Measurements from ENCODE around the gene CDKN2C.
"Not testable (repeated sequence)": the region's sequence is repeated elsewhere in the genome, so short reads cannot be mapped to it uniquely, and the experiment has no call there.

The CDKN2C gene

GRCh38 chr1:50989694-50990093 lies 19.6 kb downstream of the CDKN2C start:
- H3K27ac ChIP-seq (ENCODE audit: low read depth, low read length) = peak overlapping the region; percentile 73

GRCh38 chr1:50992532-50993318 lies 22.7 kb downstream of the CDKN2C start:
- H3K4me3 ChIP-seq (ENCODE audit: low read depth in 1 of 5, low read length in 5 of 5) = no peak overlapping the region
- no peaks in the 10 kb centered on the region for H3K27me3 ChIP-seq (ENCODE audit: control insufficient read depth in 5 of 5, insufficient read depth in 4 of 5, low read length in 5 of 5)
- no peak overlapping the region for H3K9ac ChIP-seq (ENCODE audit: low read length in 5 of 5)
- no peak overlapping the region for H3K27ac ChIP-seq (ENCODE audit: low read depth, low read length)
- H3K4me1 ChIP-seq (ENCODE audit: control insufficient read depth in 5 of 5, insufficient read depth in 5 of 5, low read length in 5 of 5) = peaks cover 0 to 19% (median 0%) of the 10 kb centered on the region in 5 donors
- H3K9me3 ChIP-seq (ENCODE audit: control insufficient read depth in 5 of 5, low read length in 5 of 5) = no peaks in the 10 kb centered on the region
- H3K36me3 ChIP-seq (ENCODE audit: control insufficient read depth in 5 of 5, insufficient read depth in 5 of 5, low read length in 5 of 5) = no peaks in the 10 kb centered on the region

More at GRCh38 chr1:50989694-50990093, 19.6 kb downstream of the CDKN2C start:
- Histone ChIP-seq H3K9me3 (ENCODE audit: control insufficient read depth in 5 of 5, low read length in 5 of 5) (no peaks in the 10 kb centered on the region), H3K4me1 (ENCODE audit: control insufficient read depth in 5 of 5, insufficient read depth in 5 of 5, low read length in 5 of 5) (peaks cover 0 to 21% (median 3%) of the 10 kb centered on the region in 5 donors), H3K27me3 (ENCODE audit: control insufficient read depth in 5 of 5, insufficient read depth in 4 of 5, low read length in 5 of 5) (no peaks in the 10 kb centered on the region), H3K36me3 (ENCODE audit: control insufficient read depth in 5 of 5, insufficient read depth in 5 of 5, low read length in 5 of 5) (no peaks in the 10 kb centered on the region), H3K4me3 (ENCODE audit: low read depth in 1 of 5, low read length in 5 of 5) (no peak overlapping the region), H3K9ac (ENCODE audit: low read length in 5 of 5) (peak overlapping the region in 2 of 5 donors; percentile 35 to 54)

GRCh38 chr1:50993645-50994044 lies 23.6 kb downstream of the CDKN2C start:
- Histone ChIP-seq H3K27me3 (ENCODE audit: control insufficient read depth in 5 of 5, insufficient read depth in 4 of 5, low read length in 5 of 5) (no peaks in the 10 kb centered on the region), H3K4me3 (ENCODE audit: low read depth in 1 of 5, low read length in 5 of 5) (no peak overlapping the region), H3K27ac (ENCODE audit: low read depth, low read length) (no peak overlapping the region), H3K4me1 (ENCODE audit: control insufficient read depth in 5 of 5, insufficient read depth in 5 of 5, low read length in 5 of 5) (peaks cover 0 to 19% (median 0%) of the 10 kb centered on the region in 5 donors), H3K36me3 (ENCODE audit: control insufficient read depth in 5 of 5, insufficient read depth in 5 of 5, low read length in 5 of 5) (no peaks in the 10 kb centered on the region), H3K9me3 (ENCODE audit: control insufficient read depth in 5 of 5, low read length in 5 of 5) (no peaks in the 10 kb centered on the region), H3K9ac (ENCODE audit: low read length in 5 of 5) (no peak overlapping the region)

- no peak overlapping the region for H3K4me3 ChIP-seq (ENCODE audit: low read depth in 1 of 5, low read length in 5 of 5)
- H3K27me3 ChIP-seq (ENCODE audit: control insufficient read depth in 5 of 5, insufficient read depth in 4 of 5, low read length in 5 of 5) = no peaks in the 10 kb centered on the region
- peak overlapping the region; percentile 69 for H3K27ac ChIP-seq (ENCODE audit: low read depth, low read length)
- H3K4me1 ChIP-seq (ENCODE audit: control insufficient read depth in 5 of 5, insufficient read depth in 5 of 5, low read length in 5 of 5) = peaks cover 0 to 19% (median 0%) of the 10 kb centered on the region in 5 donors
- no peaks in the 10 kb centered on the region for H3K9me3 ChIP-seq (ENCODE audit: control insufficient read depth in 5 of 5, low read length in 5 of 5)
- H3K9ac ChIP-seq (ENCODE audit: low read length in 5 of 5) = no peak overlapping the region
- H3K36me3 ChIP-seq (ENCODE audit: control insufficient read depth in 5 of 5, insufficient read depth in 5 of 5, low read length in 5 of 5) = no peaks in the 10 kb centered on the region
These were observed 25.0 kb downstream of the CDKN2C start for GRCh38 chr1:50994997-50995396.

- H3K27ac ChIP-seq (ENCODE audit: low read depth, low read length) = peak overlapping the region; percentile 69
- no peaks in the 10 kb centered on the region for H3K27me3 ChIP-seq (ENCODE audit: control insufficient read depth in 5 of 5, insufficient read depth in 4 of 5, low read length in 5 of 5)
- no peaks in the 10 kb centered on the region for H3K36me3 ChIP-seq (ENCODE audit: control insufficient read depth in 5 of 5, insufficient read depth in 5 of 5, low read length in 5 of 5)
- H3K9ac ChIP-seq (ENCODE audit: low read length in 5 of 5) = peak overlapping the region in 1 of 5 donors; percentile 24
- H3K4me1 ChIP-seq (ENCODE audit: control insufficient read depth in 5 of 5, insufficient read depth in 5 of 5, low read length in 5 of 5) = peaks cover 0 to 19% (median 0%) of the 10 kb centered on the region in 5 donors
- no peaks in the 10 kb centered on the region for H3K9me3 ChIP-seq (ENCODE audit: control insufficient read depth in 5 of 5, low read length in 5 of 5)
- H3K4me3 ChIP-seq (ENCODE audit: low read depth in 1 of 5, low read length in 5 of 5) = no peak overlapping the region
These were observed 25.6 kb downstream of the CDKN2C start for GRCh38 chr1:50995651-50996050.

- peak overlapping the region in 1 of 5 donors; percentile 24 for H3K9ac ChIP-seq (ENCODE audit: low read length in 5 of 5)
- no peak overlapping the region for H3K4me3 ChIP-seq (ENCODE audit: low read depth in 1 of 5, low read length in 5 of 5)
- peaks cover 0 to 15% (median 0%) of the 10 kb centered on the region in 5 donors for H3K4me1 ChIP-seq (ENCODE audit: control insufficient read depth in 5 of 5, insufficient read depth in 5 of 5, low read length in 5 of 5)
- H3K36me3 ChIP-seq (ENCODE audit: control insufficient read depth in 5 of 5, insufficient read depth in 5 of 5, low read length in 5 of 5) = no peaks in the 10 kb centered on the region
- H3K27me3 ChIP-seq (ENCODE audit: control insufficient read depth in 5 of 5, insufficient read depth in 4 of 5, low read length in 5 of 5) = no peaks in the 10 kb centered on the region
- H3K27ac ChIP-seq (ENCODE audit: low read depth, low read length) = peak overlapping the region; percentile 69
- H3K9me3 ChIP-seq (ENCODE audit: control insufficient read depth in 5 of 5, low read length in 5 of 5) = no peaks in the 10 kb centered on the region
These were observed 26.0 kb downstream of the CDKN2C start for GRCh38 chr1:50996083-50996482.

- H3K4me1 ChIP-seq (ENCODE audit: control insufficient read depth in 5 of 5, insufficient read depth in 5 of 5, low read length in 5 of 5) = peaks cover 0 to 13% (median 0%) of the 10 kb centered on the region in 5 donors
- H3K9ac ChIP-seq (ENCODE audit: low read length in 5 of 5); H3K27ac ChIP-seq (ENCODE audit: low read depth, low read length); H3K4me3 ChIP-seq (ENCODE audit: low read depth in 1 of 5, low read length in 5 of 5); H3K9me3 ChIP-seq (ENCODE audit: control insufficient read depth in 5 of 5, low read length in 5 of 5); H3K27me3 ChIP-seq (ENCODE audit: control insufficient read depth in 5 of 5, insufficient read depth in 4 of 5, low read length in 5 of 5); H3K36me3 ChIP-seq (ENCODE audit: control insufficient read depth in 5 of 5, insufficient read depth in 5 of 5, low read length in 5 of 5): not testable (repeated sequence)
These were observed 29.3 kb downstream of the CDKN2C start for GRCh38 chr1:50999375-50999774.

- no peak overlapping the region for H3K4me3 ChIP-seq (ENCODE audit: low read depth in 1 of 5, low read length in 5 of 5)
- H3K36me3 ChIP-seq (ENCODE audit: control insufficient read depth in 5 of 5, insufficient read depth in 5 of 5, low read length in 5 of 5) = peaks cover 0 to 4% (median 3%) of the 10 kb centered on the region in 5 donors
- H3K27ac ChIP-seq (ENCODE audit: low read depth, low read length) = no peak overlapping the region
- H3K4me1 ChIP-seq (ENCODE audit: control insufficient read depth in 5 of 5, insufficient read depth in 5 of 5, low read length in 5 of 5) = peaks cover 0 to 13% (median 0%) of the 10 kb centered on the region in 5 donors
- no peaks in the 10 kb centered on the region for H3K9me3 ChIP-seq (ENCODE audit: control insufficient read depth in 5 of 5, low read length in 5 of 5)
- no peak overlapping the region for H3K9ac ChIP-seq (ENCODE audit: low read length in 5 of 5)
- no peaks in the 10 kb centered on the region for H3K27me3 ChIP-seq (ENCODE audit: control insufficient read depth in 5 of 5, insufficient read depth in 4 of 5, low read length in 5 of 5)
These were observed 30.1 kb downstream of the CDKN2C start for GRCh38 chr1:51000160-51000559.

- no peak overlapping the region for H3K9ac ChIP-seq (ENCODE audit: low read length in 5 of 5)
- no peak overlapping the region for H3K27ac ChIP-seq (ENCODE audit: low read depth, low read length)
- H3K4me3 ChIP-seq (ENCODE audit: low read depth in 1 of 5, low read length in 5 of 5) = no peak overlapping the region
- H3K4me1 ChIP-seq (ENCODE audit: control insufficient read depth in 5 of 5, insufficient read depth in 5 of 5, low read length in 5 of 5) = peaks cover 0 to 12% (median 0%) of the 10 kb centered on the region in 5 donors
- H3K9me3 ChIP-seq (ENCODE audit: control insufficient read depth in 5 of 5, low read length in 5 of 5) = no peaks in the 10 kb centered on the region
- peaks cover 0 to 4% (median 3%) of the 10 kb centered on the region in 5 donors for H3K36me3 ChIP-seq (ENCODE audit: control insufficient read depth in 5 of 5, insufficient read depth in 5 of 5, low read length in 5 of 5)
- H3K27me3 ChIP-seq (ENCODE audit: control insufficient read depth in 5 of 5, insufficient read depth in 4 of 5, low read length in 5 of 5) = no peaks in the 10 kb centered on the region
These were observed 30.6 kb downstream of the CDKN2C start for GRCh38 chr1:51000651-51001050.

GRCh38 chr1:51002516-51002915 lies 32.5 kb downstream of the CDKN2C start:
- no peaks in the 10 kb centered on the region for H3K27me3 ChIP-seq (ENCODE audit: control insufficient read depth in 5 of 5, insufficient read depth in 4 of 5, low read length in 5 of 5)
- peaks cover 0 to 4% (median 0%) of the 10 kb centered on the region in 5 donors for H3K4me1 ChIP-seq (ENCODE audit: control insufficient read depth in 5 of 5, insufficient read depth in 5 of 5, low read length in 5 of 5)
- H3K4me3 ChIP-seq (ENCODE audit: low read depth in 1 of 5, low read length in 5 of 5) = no peak overlapping the region
- no peaks in the 10 kb centered on the region for H3K9me3 ChIP-seq (ENCODE audit: control insufficient read depth in 5 of 5, low read length in 5 of 5)
- peaks cover 0 to 6% (median 3%) of the 10 kb centered on the region in 5 donors for H3K36me3 ChIP-seq (ENCODE audit: control insufficient read depth in 5 of 5, insufficient read depth in 5 of 5, low read length in 5 of 5)
- H3K9ac ChIP-seq (ENCODE audit: low read length in 5 of 5) = no peak overlapping the region
- no peak overlapping the region for H3K27ac ChIP-seq (ENCODE audit: low read depth, low read length)
